HG02970 (cell line): ENCODE measurements around the gene ABHD12B.
"Not testable (repeated sequence)": the region's sequence is repeated elsewhere in the genome, so short reads cannot be mapped to it uniquely, and the experiment has no call there.

ENCODE experiments used
- ATAC-seq: cut with Tn5 transposase; IDR thresholded peaks from one replicate; pipeline ENCODE4 v1.9.1; 2021; ENCODE audit warnings: mild to moderate bottlenecking, moderate library complexity, moderate number of reproducible peaks; ENCODE audit not compliant: unreplicated experiment, low FRiP score

The ABHD12B gene

GRCh38 chr14:50932156-50932555 lies 60.3 kb downstream of the ABHD12B start:
- no peak for ATAC-seq

- no peak for ATAC-seq
Measured at GRCh38 chr14:50932592-50933495, 61.0 kb downstream of the ABHD12B start.

- no peak for ATAC-seq
Measured at GRCh38 chr14:50935126-50936015, 63.5 kb downstream of the ABHD12B start.

- no peak for ATAC-seq
Measured at GRCh38 chr14:50936016-50936340, 64.1 kb downstream of the ABHD12B start.

- ATAC-seq = no peak
Measured at GRCh38 chr14:50936882-50937281, 65.0 kb downstream of the ABHD12B start.

GRCh38 chr14:50937325-50937724 lies 65.5 kb downstream of the ABHD12B start:
- ATAC-seq = no peak

- ATAC-seq = no peak
Measured at GRCh38 chr14:50937800-50938199, 65.9 kb downstream of the ABHD12B start.

GRCh38 chr14:50941151-50941550 lies 69.3 kb downstream of the ABHD12B start:
- no peak for ATAC-seq

- not testable (repeated sequence) for ATAC-seq
Measured at GRCh38 chr14:50941638-50942037, 69.8 kb downstream of the ABHD12B start.

DNA sequence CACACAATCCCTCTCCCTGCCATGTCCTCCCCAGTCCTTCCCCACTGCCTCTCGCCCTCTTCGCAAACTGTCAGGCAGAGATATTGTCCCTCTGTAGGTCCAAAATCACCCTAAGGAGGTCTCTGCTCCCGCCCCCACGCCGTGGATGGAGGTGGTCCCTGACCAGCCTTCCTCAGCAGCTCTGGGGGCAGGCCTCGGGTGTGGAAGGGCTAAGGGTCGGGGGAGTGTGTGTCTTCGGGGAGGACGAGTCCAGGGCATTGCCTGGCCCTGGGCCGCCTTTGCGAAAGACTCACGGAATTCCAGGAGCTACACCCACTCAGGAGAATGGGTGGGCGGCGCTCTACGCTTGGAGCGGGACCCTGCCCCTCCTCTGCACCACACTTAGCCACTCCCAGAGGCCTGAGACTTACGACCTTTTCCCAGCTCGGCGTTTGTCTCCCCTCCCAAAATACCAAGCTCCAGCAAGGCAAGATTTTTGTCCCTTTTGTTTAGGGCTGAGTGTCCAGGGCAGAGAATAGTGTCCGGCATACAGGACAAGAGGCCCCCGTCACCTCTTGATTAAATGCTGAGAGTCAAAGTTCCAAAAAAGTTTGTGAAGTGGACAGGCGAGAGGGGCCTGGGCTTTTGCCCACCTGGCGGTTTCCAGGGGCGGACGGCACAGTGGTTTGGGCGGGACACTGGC lies 71.5 kb downstream of the ABHD12B start:
- ATAC-seq = no peak

GRCh38 chr14:50943943-50944646 lies 72.2 kb downstream of the ABHD12B start, which contains the start of gene PYGL:
Gene PYGL (minus strand): TSS chr14:50944483. CDS start chr14:50944403, 80 bp downstream.
- ATAC-seq = no peak

- no peak for ATAC-seq
Measured at GRCh38 chr14:50944647-50945413, 73.0 kb downstream of the ABHD12B start.

DNA sequence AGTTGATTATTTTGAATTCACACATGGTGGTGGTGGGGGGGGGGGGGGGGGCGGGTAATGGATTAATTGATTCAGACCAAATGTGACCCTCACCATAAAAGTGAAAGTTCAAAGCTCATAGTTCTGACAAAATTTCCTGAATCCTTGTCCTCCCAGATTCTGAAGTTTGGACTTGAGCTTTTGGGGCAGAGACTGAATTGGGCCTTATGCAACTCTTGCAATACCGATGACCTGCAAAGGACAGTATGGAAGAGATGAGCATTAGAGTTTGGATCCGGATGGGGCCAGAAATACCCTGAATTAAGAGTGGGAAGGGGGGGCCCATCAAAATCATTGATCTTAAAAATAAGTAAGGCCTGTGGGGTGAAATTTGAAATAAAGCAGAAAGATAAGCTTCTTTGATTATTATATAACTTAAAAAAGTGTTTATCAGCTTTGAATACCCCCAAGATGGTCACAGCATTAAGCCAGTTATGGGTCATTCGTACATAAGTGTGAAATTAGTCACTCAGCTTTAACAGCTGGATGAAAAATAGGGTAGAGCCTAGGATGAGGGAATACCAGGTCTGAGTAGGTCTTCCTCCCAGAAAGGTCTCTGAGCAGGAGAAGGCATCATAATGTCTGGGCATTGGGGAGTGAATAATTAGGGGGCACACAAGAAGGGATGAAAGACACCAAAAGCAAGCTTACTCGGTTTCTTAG lies 74.5 kb downstream of the ABHD12B start:
- ATAC-seq = no peak

DNA sequence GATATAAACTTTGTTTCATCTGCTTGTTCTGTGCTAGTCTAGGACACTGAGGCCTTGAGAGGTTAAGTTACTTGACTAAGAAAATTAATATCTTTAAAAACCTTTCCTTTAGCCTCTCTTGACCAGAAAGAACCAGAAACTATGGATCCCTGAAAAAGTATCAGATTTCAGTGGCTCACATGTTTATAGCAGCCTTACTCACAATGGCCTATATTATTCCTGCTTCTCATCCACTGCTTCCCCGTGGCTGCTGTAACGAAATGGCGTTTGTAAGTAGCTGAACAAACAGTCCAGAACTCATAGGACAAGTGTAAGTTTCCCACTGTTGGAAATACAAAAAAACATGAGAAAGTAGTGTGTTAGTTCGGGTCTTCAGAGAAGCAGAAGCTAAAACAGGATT lies 75.6 kb downstream of the ABHD12B start:
- no peak for ATAC-seq

- no peak for ATAC-seq
Measured at GRCh38 chr14:50948205-50948604, 76.4 kb downstream of the ABHD12B start.

GRCh38 chr14:50951032-50951431 lies 79.2 kb downstream of the ABHD12B start:
- ATAC-seq = no peak

- ATAC-seq = no peak
Measured at GRCh38 chr14:50953502-50953901, 81.6 kb downstream of the ABHD12B start.
